ENCODE data around the gene APEX1.

- TF ChIP-seq CTCF (IDR thresholded peaks at IDR 0.05) (no peak), TEAD1 (CRISPR knock-in tag; IDR thresholded peaks at IDR 0.05) (no peak), CREM (CRISPR knock-in tag; IDR thresholded peaks at IDR 0.05) (no peak), NR2C2 (CRISPR knock-in tag; IDR thresholded peaks at IDR 0.05) (no peak), RELA (CRISPR knock-in tag; IDR thresholded peaks at IDR 0.05; ENCODE audit: borderline replicate concordance) (no peak), CDX4 (CRISPR knock-in tag; IDR thresholded peaks at IDR 0.05; ENCODE audit: borderline replicate concordance) (no peak), ZNF281 (CRISPR knock-in tag; IDR thresholded peaks at IDR 0.05) (no peak), CREB1 (CRISPR knock-in tag; IDR thresholded peaks at IDR 0.05) (no peak), USF2 (CRISPR knock-in tag; IDR thresholded peaks at IDR 0.05) (no peak), ATF3 (CRISPR knock-in tag; conservative IDR thresholded peaks at IDR 0.05) (no peak), ZSCAN18 (CRISPR knock-in tag; IDR thresholded peaks at IDR 0.05) (no peak)
Observed at GRCh38 chr14:20476776-20477175, 21.8 kb downstream of the APEX1 start.
